OCI-M2 (cell line): Measurements from ENCODE around the gene MGAT5.

Experiments used
- DNase-seq: peaks from one replicate; lab custom pipeline; 2025; ENCODE audit not compliant: unreplicated experiment; lab: John Stamatoyannopoulos, UW

Gene MGAT5

GRCh38 chr2:134491771-134492441 is 238.0 kb downstream of the MGAT5 start:
- DNase-seq = no peak

GRCh38 chr2:134493797-134494196 is 239.9 kb downstream of the MGAT5 start:
- no peak for DNase-seq

- no peak for DNase-seq
Measured at GRCh38 chr2:134498654-134499053, 244.8 kb downstream of the MGAT5 start.

GRCh38 chr2:134499307-134499926 is 245.5 kb downstream of the MGAT5 start:
- DNase-seq = no peak

GRCh38 chr2:134500211-134500935 is 246.5 kb downstream of the MGAT5 start:
- DNase-seq = no peak

GRCh38 chr2:134501476-134502091 is 247.7 kb downstream of the MGAT5 start:
- DNase-seq = no peak

GRCh38 chr2:134502104-134502503 is 248.2 kb downstream of the MGAT5 start:
- no peak for DNase-seq
